Measurements from ENCODE around the gene PLCB1. TPM values are rescaled to one million over a fixed set of nuclear protein-coding genes. Genes with fewer than 3 reads are reported as not detected.

PLCB1 gene
- polyA plus RNA-seq, 5 donors: 11.8 to 27.1 (median 19.5) TPM

- no peak for DNase-seq
Observed at GRCh38 chr20:8209061-8209460, 77.0 kb downstream of the PLCB1 start.

- DNase-seq: no peak
Observed at GRCh38 chr20:8210749-8211148, 78.7 kb downstream of the PLCB1 start.

- DNase-seq: no peak
Observed at GRCh38 chr20:8212286-8212685, 80.2 kb downstream of the PLCB1 start.

GRCh38 chr20:8213270-8213669 is 81.2 kb downstream of the PLCB1 start:
- no peak for DNase-seq

- DNase-seq: no peak
Observed at GRCh38 chr20:8213831-8214587, 81.9 kb downstream of the PLCB1 start.

GRCh38 chr20:8215361-8215781 is 83.3 kb downstream of the PLCB1 start:
- DNase-seq: peak in 1 of 2 donors; percentile 23

- DNase-seq: no peak
Observed at GRCh38 chr20:8216375-8217200, 84.5 kb downstream of the PLCB1 start.

- DNase-seq: no peak
Observed at GRCh38 chr20:8218861-8219260, 86.8 kb downstream of the PLCB1 start.

- DNase-seq: no peak
Observed at GRCh38 chr20:8219403-8219802, 87.3 kb downstream of the PLCB1 start.

GRCh38 chr20:8220716-8221115 is 88.7 kb downstream of the PLCB1 start:
- no peak for DNase-seq

GRCh38 chr20:8221887-8222419 is 89.9 kb downstream of the PLCB1 start:
- DNase-seq: no peak

- no peak for DNase-seq
Observed at GRCh38 chr20:8223091-8223870, 91.2 kb downstream of the PLCB1 start.

GRCh38 chr20:8225658-8226057 is 93.6 kb downstream of the PLCB1 start:
- no peak for DNase-seq

GRCh38 chr20:8226106-8226505 is 94.0 kb downstream of the PLCB1 start:
- DNase-seq: no peak

- no peak for DNase-seq
Observed at GRCh38 chr20:8227293-8227692, 95.2 kb downstream of the PLCB1 start.

GRCh38 chr20:8228315-8228714 is 96.2 kb downstream of the PLCB1 start:
- DNase-seq: no peak

- no peak for DNase-seq
Observed at GRCh38 chr20:8229090-8229489, 97.0 kb downstream of the PLCB1 start.

- no peak for DNase-seq
Observed at GRCh38 chr20:8231038-8231437, 99.0 kb downstream of the PLCB1 start.

GRCh38 chr20:8232332-8232731 is 100.3 kb downstream of the PLCB1 start:
- DNase-seq: no peak

- DNase-seq: no peak
Observed at GRCh38 chr20:8234580-8234979, 102.5 kb downstream of the PLCB1 start.

GRCh38 chr20:8242066-8242465 is 110.0 kb downstream of the PLCB1 start:
- no peak for DNase-seq

All from right lung (tissue), 5 donors.